Breast epithelium (tissue), 3 donors: Measurements from ENCODE around the gene GPR32.

ENCODE experiments used
- POLR2A ChIP-seq: fragments of 450-650 bp; IDR thresholded peaks from one replicate; pipeline ENCODE4 v1.6.1; 2016; ENCODE audit warnings: antibody characterized with exemption, mild to moderate bottlenecking, moderate library complexity
- POLR2AphosphoS5 ChIP-seq, 3 donors: sonication (generic); formaldehyde crosslinking; IDR thresholded peaks; one replicate each; pipeline ENCODE4 v1.6.1; 2017; ENCODE audit warnings: antibody characterized with exemption in 3 of 3
- TF ChIP-seq, protein P1 (sequence below), 3 donors: fragments of 450-650 bp; IDR thresholded peaks; one replicate each; pipeline ENCODE4 v1.5.1; 2016 to 2017; ENCODE audit warnings: antibody characterized with exemption in 3 of 3, mild to moderate bottlenecking in 3 of 3, moderate library complexity in 3 of 3

DNA sequence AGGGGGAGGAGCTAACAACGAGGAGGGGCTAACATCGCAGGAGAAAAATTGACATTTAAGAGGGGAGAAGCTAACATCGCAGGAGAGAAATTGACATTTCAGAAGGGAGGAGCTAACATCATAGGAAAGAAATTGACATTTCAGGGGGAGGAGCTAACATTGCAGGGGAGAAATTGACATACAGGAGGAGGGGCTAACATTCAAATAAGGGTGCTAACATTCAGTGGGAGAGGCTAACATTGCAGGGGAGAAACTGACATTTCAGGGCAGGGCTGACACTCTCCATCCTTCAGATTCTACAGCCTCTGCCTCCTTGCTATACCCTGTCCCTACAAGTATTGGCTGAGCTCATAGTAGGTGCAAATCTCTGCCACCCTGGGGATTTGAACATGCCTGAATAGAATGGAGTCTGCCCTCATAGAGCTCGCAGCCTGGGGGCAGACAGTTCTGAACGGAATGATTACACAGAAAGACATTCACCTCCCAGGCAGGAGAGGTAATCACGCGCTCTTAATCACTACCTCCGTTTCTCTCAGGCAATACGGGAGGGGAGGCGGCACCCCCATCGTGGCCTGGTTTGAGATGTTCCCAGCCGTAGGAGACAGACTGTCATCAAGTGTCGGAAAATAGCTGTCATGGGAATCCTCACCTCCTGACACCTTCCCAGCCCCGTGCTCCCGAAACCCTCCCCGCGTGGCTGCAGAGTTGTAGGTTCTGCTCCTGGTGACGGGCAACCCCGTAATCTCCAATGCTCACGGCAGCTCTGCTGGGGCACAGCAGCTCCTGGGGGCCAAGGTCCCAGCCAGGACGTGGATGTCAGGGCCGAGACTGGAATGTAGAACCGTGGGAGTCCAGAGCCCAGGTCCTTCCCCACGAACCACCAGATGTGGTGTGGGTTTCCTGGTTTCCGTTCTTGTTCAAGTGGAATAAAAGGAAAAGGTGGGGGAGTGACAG, 9.5 kb downstream of the GPR32 start:
- TF ChIP-seq, protein P1, sequence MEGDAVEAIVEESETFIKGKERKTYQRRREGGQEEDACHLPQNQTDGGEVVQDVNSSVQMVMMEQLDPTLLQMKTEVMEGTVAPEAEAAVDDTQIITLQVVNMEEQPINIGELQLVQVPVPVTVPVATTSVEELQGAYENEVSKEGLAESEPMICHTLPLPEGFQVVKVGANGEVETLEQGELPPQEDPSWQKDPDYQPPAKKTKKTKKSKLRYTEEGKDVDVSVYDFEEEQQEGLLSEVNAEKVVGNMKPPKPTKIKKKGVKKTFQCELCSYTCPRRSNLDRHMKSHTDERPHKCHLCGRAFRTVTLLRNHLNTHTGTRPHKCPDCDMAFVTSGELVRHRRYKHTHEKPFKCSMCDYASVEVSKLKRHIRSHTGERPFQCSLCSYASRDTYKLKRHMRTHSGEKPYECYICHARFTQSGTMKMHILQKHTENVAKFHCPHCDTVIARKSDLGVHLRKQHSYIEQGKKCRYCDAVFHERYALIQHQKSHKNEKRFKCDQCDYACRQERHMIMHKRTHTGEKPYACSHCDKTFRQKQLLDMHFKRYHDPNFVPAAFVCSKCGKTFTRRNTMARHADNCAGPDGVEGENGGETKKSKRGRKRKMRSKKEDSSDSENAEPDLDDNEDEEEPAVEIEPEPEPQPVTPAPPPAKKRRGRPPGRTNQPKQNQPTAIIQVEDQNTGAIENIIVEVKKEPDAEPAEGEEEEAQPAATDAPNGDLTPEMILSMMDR (IDR thresholded peaks at IDR 0.05), result no peak
- no peak for TF ChIP-seq POLR2AphosphoS5 (IDR thresholded peaks at IDR 0.05)
- no peak for TF ChIP-seq POLR2A
